Keratinocyte (primary cell): ENCODE measurements around the gene R3HDM2. TPM values are rescaled to one million over a fixed set of nuclear protein-coding genes. Genes with fewer than 3 reads are reported as not detected.

Experiments used
- DNase-seq: peaks from one replicate; pipeline ENCODE4 v3.0.0-alpha.2; 2011; ENCODE audit warnings: low read depth, missing footprints, low spot score
- FAIRE-seq: peaks from 2 replicates; lab custom pipeline; 2011; peaks lifted over from hg19 to GRCh38; lab: Jason Lieb, UNC
- H2AFZ ChIP-seq: 2 replicates; pipeline ENCODE4 v1.6.0; 2012; ENCODE audit warnings: low read length, control low read depth, inconsistent platforms; ENCODE audit not compliant: control insufficient read depth
- H3K27ac ChIP-seq: 2 replicates; pipeline ENCODE4 v1.5.1; 2011; ENCODE audit warnings: low read length; ENCODE audit not compliant: control insufficient read depth, insufficient read depth
- H3K27me3 ChIP-seq: 3 replicates; pipeline ENCODE4 v1.6.0; 2011; ENCODE audit warnings: low read length; ENCODE audit not compliant: control insufficient read depth, insufficient read depth; ENCODE audit errors: extremely low read depth
- H3K36me3 ChIP-seq, 2 experiments: 2 replicates in 1 of 2; 3 replicates in 1 of 2; pipeline ENCODE4 v1.5.1; 2011; ENCODE audit warnings: low read length in 2 of 2, mild to moderate bottlenecking in 1 of 2; ENCODE audit not compliant: control insufficient read depth in 2 of 2, insufficient read depth in 2 of 2; ENCODE audit errors: extremely low read depth in 1 of 2
- H3K4me1 ChIP-seq: 3 replicates; pipeline ENCODE4 v1.5.1; 2011; ENCODE audit warnings: low read length; ENCODE audit not compliant: control insufficient read depth, insufficient read depth; ENCODE audit errors: extremely low read depth
- H3K4me2 ChIP-seq: 3 replicates; pipeline ENCODE4 v1.6.0; 2011; ENCODE audit warnings: low read depth, low read length; ENCODE audit not compliant: control insufficient read depth, insufficient read depth; ENCODE audit errors: extremely low read depth
- H3K4me3 ChIP-seq, 3 experiments: fragments of 200-600 bp in 1 of 3; sonication (generic) in 1 of 3; 2 replicates in 2 of 3; 3 replicates in 1 of 3; pipeline ENCODE4 v1.5.1; 2011 to 2016; ENCODE audit warnings: low read length in 3 of 3, mild to moderate bottlenecking in 3 of 3, control low read depth in 2 of 3, inconsistent platforms in 1 of 3, low read depth in 1 of 3, mixed read lengths in 1 of 3, mixed run types in 1 of 3, moderate library complexity in 1 of 3; ENCODE audit not compliant: control insufficient read depth in 2 of 3, insufficient read depth in 2 of 3; ENCODE audit errors: extremely low read depth in 1 of 3
- H3K79me2 ChIP-seq: 2 replicates; pipeline ENCODE4 v1.6.0; 2012; ENCODE audit warnings: low read length; ENCODE audit not compliant: control insufficient read depth, insufficient read depth
- H3K9ac ChIP-seq: 3 replicates; pipeline ENCODE4 v1.6.0; 2011; ENCODE audit warnings: low read length; ENCODE audit not compliant: control insufficient read depth, insufficient read depth; ENCODE audit errors: extremely low read depth
- H3K9me1 ChIP-seq: 3 replicates; pipeline ENCODE4 v1.6.0; 2011; ENCODE audit warnings: low read length; ENCODE audit not compliant: control insufficient read depth, insufficient read depth; ENCODE audit errors: extremely low read depth
- H3K9me3 ChIP-seq: 2 replicates; pipeline ENCODE4 v1.5.1; 2012; ENCODE audit warnings: low read depth, low read length; ENCODE audit not compliant: control insufficient read depth
- H4K20me1 ChIP-seq: 3 replicates; pipeline ENCODE4 v1.6.0; 2011; ENCODE audit warnings: low read length; ENCODE audit not compliant: control insufficient read depth, insufficient read depth; ENCODE audit errors: extremely low read depth
- EZH2 ChIP-seq: IDR thresholded peaks from one replicate; pipeline ENCODE4 v1.6.1; 2012; ENCODE audit warnings: inconsistent platforms, mild to moderate bottlenecking, low read length, moderate library complexity
- dilution Hi-C: fragments of 300-500 bp; cut with MboI; formaldehyde crosslinking; loops from one replicate; pipeline ENCODE4 v1.7.0; 2020; ENCODE audit warnings: low sequenced_read_pairs; ENCODE audit not compliant: extremely low pct_ligation_motif_present
- polyA plus RNA-seq, 5 experiments: library from polyadenylated mRNA; depleted of rRNA in 3 of 5; stranded (reverse) in 3 of 5; stranded (forward) in 1 of 5; unstranded in 1 of 5; fragments of >200 nt; gene quantifications; 1 replicate in 1 of 5; 2 replicates in 3 of 5; 3 replicates in 1 of 5; pipeline versions ENCODE4 v1.2.1 to v1.2.3, GENCODE V29; 2011 to 2012; ENCODE audit warnings: missing spikeins in 2 of 5, low read depth in 1 of 5, low replicate concordance in 1 of 5
- TF ChIP-seq, protein P1 (sequence below), 3 experiments: IDR thresholded peaks in 1 of 3; conservative IDR thresholded peaks in 1 of 3; optimal IDR thresholded peaks in 1 of 3; 2 replicates in 2 of 3; 3 replicates in 1 of 3; pipeline versions ENCODE3 to v1.5.1; 2011; ENCODE audit warnings: low read length in 3 of 3, mild to moderate bottlenecking in 3 of 3, moderate library complexity in 2 of 3, control low read depth in 1 of 3, inconsistent platforms in 1 of 3; ENCODE audit not compliant: insufficient read depth in 2 of 3; ENCODE audit errors: extremely low read depth in 1 of 3

R3HDM2 gene
- polyA plus RNA-seq, 1 donor (not counting 4 experiments of a cell fraction or from before 2014, with no cell fraction given) = 11.1 TPM

DNA sequence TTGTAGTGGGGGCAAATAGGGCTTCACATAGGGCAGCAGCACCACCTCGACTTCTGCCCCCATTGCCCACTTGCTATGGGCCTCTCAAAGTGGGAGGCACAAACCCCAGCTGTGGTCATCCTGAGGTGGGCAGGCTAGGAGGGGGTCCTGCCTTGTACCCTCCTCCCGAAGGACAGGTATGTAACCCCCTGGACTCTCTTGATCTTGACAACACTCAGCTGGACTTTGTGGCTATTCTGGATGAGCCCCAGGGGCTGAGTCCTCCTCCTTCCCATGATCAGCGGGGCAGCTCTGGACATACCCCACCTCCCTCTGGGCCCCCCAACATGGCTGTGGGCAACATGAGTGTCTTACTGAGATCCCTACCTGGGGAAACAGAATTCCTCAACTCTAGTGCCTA is 40.8 kb upstream of the R3HDM2 start:
- Histone ChIP-seq H3K9me3 (no peaks in the 10 kb centered on the region), H4K20me1 (no peaks in the 10 kb centered on the region), H3K4me1 (peaks cover 3% of the 10 kb centered on the region), H3K36me3 (no peaks in the 10 kb centered on the region), H3K79me2 (no peaks in the 10 kb centered on the region), H3K4me2 (no peak overlapping the region), H3K27me3 (peaks cover 86% of the 10 kb centered on the region), H3K9ac (no peak overlapping the region), H2AFZ (no peak overlapping the region), H3K27ac (no peak overlapping the region), H3K4me3 (no peak overlapping the region), H3K9me1 (no peaks in the 10 kb centered on the region)
- TF ChIP-seq EZH2 = no peak
- TF ChIP-seq, protein P1, sequence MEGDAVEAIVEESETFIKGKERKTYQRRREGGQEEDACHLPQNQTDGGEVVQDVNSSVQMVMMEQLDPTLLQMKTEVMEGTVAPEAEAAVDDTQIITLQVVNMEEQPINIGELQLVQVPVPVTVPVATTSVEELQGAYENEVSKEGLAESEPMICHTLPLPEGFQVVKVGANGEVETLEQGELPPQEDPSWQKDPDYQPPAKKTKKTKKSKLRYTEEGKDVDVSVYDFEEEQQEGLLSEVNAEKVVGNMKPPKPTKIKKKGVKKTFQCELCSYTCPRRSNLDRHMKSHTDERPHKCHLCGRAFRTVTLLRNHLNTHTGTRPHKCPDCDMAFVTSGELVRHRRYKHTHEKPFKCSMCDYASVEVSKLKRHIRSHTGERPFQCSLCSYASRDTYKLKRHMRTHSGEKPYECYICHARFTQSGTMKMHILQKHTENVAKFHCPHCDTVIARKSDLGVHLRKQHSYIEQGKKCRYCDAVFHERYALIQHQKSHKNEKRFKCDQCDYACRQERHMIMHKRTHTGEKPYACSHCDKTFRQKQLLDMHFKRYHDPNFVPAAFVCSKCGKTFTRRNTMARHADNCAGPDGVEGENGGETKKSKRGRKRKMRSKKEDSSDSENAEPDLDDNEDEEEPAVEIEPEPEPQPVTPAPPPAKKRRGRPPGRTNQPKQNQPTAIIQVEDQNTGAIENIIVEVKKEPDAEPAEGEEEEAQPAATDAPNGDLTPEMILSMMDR (optimal IDR thresholded peaks at IDR 0.05 in 1 of 3, IDR thresholded peaks at IDR 0.05 in 1 of 3, conservative IDR thresholded peaks at IDR 0.05 in 1 of 3; ENCODE audit: extremely low read depth in 1 of 3, insufficient read depth in 2 of 3, low read length in 3 of 3) = no peak
- dilution Hi-C loops = no loop called here
- no peak for FAIRE-seq
- no peak for DNase-seq

DNA sequence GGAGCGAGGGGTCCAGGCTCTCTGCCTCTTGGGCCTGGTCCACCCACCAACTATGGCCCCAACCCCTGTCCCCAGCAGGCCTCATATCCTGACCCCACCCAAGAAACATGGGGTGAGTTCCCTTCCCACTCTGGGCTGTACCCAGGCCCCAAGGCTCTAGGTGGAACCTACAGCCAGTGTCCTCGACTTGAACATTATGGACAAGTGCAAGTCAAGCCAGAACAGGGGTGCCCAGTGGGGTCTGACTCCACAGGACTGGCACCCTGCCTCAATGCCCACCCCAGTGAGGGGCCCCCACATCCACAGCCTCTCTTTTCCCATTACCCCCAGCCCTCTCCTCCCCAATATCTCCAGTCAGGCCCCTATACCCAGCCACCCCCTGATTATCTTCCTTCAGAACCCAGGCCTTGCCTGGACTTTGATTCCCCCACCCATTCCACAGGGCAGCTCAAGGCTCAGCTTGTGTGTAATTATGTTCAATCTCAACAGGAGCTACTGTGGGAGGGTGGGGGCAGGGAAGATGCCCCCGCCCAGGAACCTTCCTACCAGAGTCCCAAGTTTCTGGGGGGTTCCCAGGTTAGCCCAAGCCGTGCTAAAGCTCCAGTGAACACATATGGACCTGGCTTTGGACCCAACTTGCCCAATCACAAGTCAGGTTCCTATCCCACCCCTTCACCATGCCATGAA is 40.3 kb upstream of the R3HDM2 start:
- FAIRE-seq (no peak), DNase-seq (no peak)
- dilution Hi-C loops = no loop called here
- Histone ChIP-seq H3K9me1 (no peaks in the 10 kb centered on the region), H3K4me1 (peaks cover 2% of the 10 kb centered on the region), H4K20me1 (no peaks in the 10 kb centered on the region), H3K27ac (no peak overlapping the region), H3K9me3 (no peaks in the 10 kb centered on the region), H3K36me3 (no peaks in the 10 kb centered on the region), H3K9ac (no peak overlapping the region), H3K79me2 (no peaks in the 10 kb centered on the region), H3K27me3 (peaks cover 82% of the 10 kb centered on the region), H3K4me3 (no peak overlapping the region), H2AFZ (no peak overlapping the region), H3K4me2 (no peak overlapping the region)
- TF ChIP-seq, protein P1 (optimal IDR thresholded peaks at IDR 0.05 in 1 of 3, IDR thresholded peaks at IDR 0.05 in 1 of 3, conservative IDR thresholded peaks at IDR 0.05 in 1 of 3; ENCODE audit: extremely low read depth in 1 of 3, insufficient read depth in 2 of 3, low read length in 3 of 3) = no peak
- no peak for TF ChIP-seq EZH2
